IPS-NIHi7 (cell line): ENCODE data around the gene MARK2.

Experiments
- DNase-seq: peaks from one replicate; pipeline ENCODE4 v3.0.0; 2012; ENCODE audit warnings: mixed read lengths; ENCODE audit errors: extremely low spot score

The MARK2 gene

GRCh38 chr11:63908631-63909401 is 69.9 kb downstream of the MARK2 start:
- no peak for DNase-seq

- DNase-seq, result peak; percentile 73
These were observed 70.9 kb downstream of the MARK2 start for GRCh38 chr11:63909591-63910506.

GRCh38 chr11:63910675-63911074 is 71.8 kb downstream of the MARK2 start:
- no peak for DNase-seq

GRCh38 chr11:63911440-63911839 is 72.5 kb downstream of the MARK2 start:
- DNase-seq, result no peak

- DNase-seq, result no peak
These were observed 73.0 kb downstream of the MARK2 start for GRCh38 chr11:63911876-63912275.

- no peak for DNase-seq
These were observed 73.8 kb downstream of the MARK2 start for GRCh38 chr11:63912678-63913077.

- no peak for DNase-seq
These were observed 75.2 kb downstream of the MARK2 start for GRCh38 chr11:63913866-63914830.

- DNase-seq, result no peak
These were observed 76.2 kb downstream of the MARK2 start for GRCh38 chr11:63914896-63915691.

- peak; percentile 87 for DNase-seq
These were observed 77.3 kb downstream of the MARK2 start for GRCh38 chr11:63915961-63916836.

- peak; percentile 88 for DNase-seq
These were observed 78.2 kb downstream of the MARK2 start, which contains the start of gene RCOR2 for GRCh38 chr11:63916837-63917691. Gene RCOR2, minus strand, starts transcription at chr11:63917164. Its CDS starts 708 bp downstream, at chr11:63916456.

- peak; percentile 68 for DNase-seq
These were observed 79.0 kb downstream of the MARK2 start for GRCh38 chr11:63917692-63918506.

GRCh38 chr11:63918507-63919191 is 79.7 kb downstream of the MARK2 start:
- no peak for DNase-seq

- DNase-seq, result peak; percentile 78
These were observed 80.6 kb downstream of the MARK2 start for GRCh38 chr11:63919267-63920125.

GRCh38 chr11:63920126-63920938 is 81.4 kb downstream of the MARK2 start:
- DNase-seq, result peak; percentile 80

- peak; percentile 83 for DNase-seq
These were observed 82.1 kb downstream of the MARK2 start for GRCh38 chr11:63920939-63921417.
